B cell (primary cell): ENCODE data around the gene FOXE3.

ENCODE experiments used
- EZH2 ChIP-seq: IDR thresholded peaks from 2 replicates; pipeline ENCODE4 v1.6.1; 2012; ENCODE audit warnings: borderline replicate concordance, low read depth, mild to moderate bottlenecking, moderate library complexity, low read length; ENCODE audit not compliant: insufficient read depth, poor library complexity, severe bottlenecking
- TF ChIP-seq, protein P1 (sequence below): fragments of 200-600 bp; IDR thresholded peaks from one replicate; pipeline ENCODE4 v1.8.0; 2022; ENCODE audit warnings: antibody characterized with exemption, mild to moderate bottlenecking

DNA sequence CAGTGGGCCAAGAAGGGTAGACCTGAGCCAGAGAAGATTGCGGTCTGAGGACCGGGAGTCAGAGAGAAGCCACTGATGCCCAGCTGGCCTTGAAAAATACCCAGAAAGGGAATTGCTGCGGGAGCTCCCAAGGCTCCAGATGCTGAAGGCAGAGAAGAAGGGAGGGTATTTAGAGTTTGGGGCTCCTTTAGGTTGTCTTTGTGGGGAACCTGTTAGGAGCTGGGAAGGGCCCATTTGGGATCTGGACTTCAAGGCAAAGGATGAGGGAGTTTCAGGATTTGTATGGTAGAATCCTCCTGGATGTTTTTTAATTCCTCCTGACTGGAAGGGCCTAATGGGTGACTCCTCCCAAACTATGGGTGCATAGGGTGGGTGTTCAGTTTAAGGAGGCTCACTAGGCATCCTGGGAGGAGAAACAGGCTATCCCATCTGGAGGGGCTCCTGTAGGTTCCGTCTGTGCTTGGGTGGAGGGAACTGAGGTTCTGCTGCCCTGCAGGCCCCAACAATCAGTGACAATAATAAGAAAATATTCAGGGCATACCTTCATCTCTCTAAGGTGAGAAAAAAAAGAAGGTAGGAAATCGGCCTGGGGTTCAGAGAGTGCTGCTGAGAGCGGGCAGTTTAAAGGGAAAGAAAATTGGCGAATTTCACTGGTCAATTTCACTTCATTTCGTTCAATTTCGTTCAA, 26.9 kb downstream of the FOXE3 start:
- TF ChIP-seq, protein P1, sequence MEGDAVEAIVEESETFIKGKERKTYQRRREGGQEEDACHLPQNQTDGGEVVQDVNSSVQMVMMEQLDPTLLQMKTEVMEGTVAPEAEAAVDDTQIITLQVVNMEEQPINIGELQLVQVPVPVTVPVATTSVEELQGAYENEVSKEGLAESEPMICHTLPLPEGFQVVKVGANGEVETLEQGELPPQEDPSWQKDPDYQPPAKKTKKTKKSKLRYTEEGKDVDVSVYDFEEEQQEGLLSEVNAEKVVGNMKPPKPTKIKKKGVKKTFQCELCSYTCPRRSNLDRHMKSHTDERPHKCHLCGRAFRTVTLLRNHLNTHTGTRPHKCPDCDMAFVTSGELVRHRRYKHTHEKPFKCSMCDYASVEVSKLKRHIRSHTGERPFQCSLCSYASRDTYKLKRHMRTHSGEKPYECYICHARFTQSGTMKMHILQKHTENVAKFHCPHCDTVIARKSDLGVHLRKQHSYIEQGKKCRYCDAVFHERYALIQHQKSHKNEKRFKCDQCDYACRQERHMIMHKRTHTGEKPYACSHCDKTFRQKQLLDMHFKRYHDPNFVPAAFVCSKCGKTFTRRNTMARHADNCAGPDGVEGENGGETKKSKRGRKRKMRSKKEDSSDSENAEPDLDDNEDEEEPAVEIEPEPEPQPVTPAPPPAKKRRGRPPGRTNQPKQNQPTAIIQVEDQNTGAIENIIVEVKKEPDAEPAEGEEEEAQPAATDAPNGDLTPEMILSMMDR, result no peak
- TF ChIP-seq EZH2, result no peak
